Keratinocyte (primary cell): ENCODE data around the gene DCK. TPM values are rescaled to one million over a fixed set of nuclear protein-coding genes. Genes with fewer than 3 reads are reported as not detected.
"Not testable (repeated sequence)": the region's sequence is repeated elsewhere in the genome, so short reads cannot be mapped to it uniquely, and the experiment has no call there.

ENCODE experiments used
- DNase-seq: peaks from one replicate; pipeline ENCODE4 v3.0.0-alpha.2; 2011; ENCODE audit warnings: low read depth, missing footprints, low spot score
- FAIRE-seq: peaks from 2 replicates; lab custom pipeline; 2011; peaks lifted over from hg19 to GRCh38; lab: Jason Lieb, UNC
- H2AFZ ChIP-seq: 2 replicates; pipeline ENCODE4 v1.6.0; 2012; ENCODE audit warnings: low read length, control low read depth, inconsistent platforms; ENCODE audit not compliant: control insufficient read depth
- H3K27ac ChIP-seq: 2 replicates; pipeline ENCODE4 v1.5.1; 2011; ENCODE audit warnings: low read length; ENCODE audit not compliant: control insufficient read depth, insufficient read depth
- H3K27me3 ChIP-seq: 3 replicates; pipeline ENCODE4 v1.6.0; 2011; ENCODE audit warnings: low read length; ENCODE audit not compliant: control insufficient read depth, insufficient read depth; ENCODE audit errors: extremely low read depth
- H3K36me3 ChIP-seq, 2 experiments: 2 replicates in 1 of 2; 3 replicates in 1 of 2; pipeline ENCODE4 v1.5.1; 2011; ENCODE audit warnings: low read length in 2 of 2, mild to moderate bottlenecking in 1 of 2; ENCODE audit not compliant: control insufficient read depth in 2 of 2, insufficient read depth in 2 of 2; ENCODE audit errors: extremely low read depth in 1 of 2
- H3K4me1 ChIP-seq: 3 replicates; pipeline ENCODE4 v1.5.1; 2011; ENCODE audit warnings: low read length; ENCODE audit not compliant: control insufficient read depth, insufficient read depth; ENCODE audit errors: extremely low read depth
- H3K4me2 ChIP-seq: 3 replicates; pipeline ENCODE4 v1.6.0; 2011; ENCODE audit warnings: low read depth, low read length; ENCODE audit not compliant: control insufficient read depth, insufficient read depth; ENCODE audit errors: extremely low read depth
- H3K4me3 ChIP-seq, 3 experiments: fragments of 200-600 bp in 1 of 3; sonication (generic) in 1 of 3; 2 replicates in 2 of 3; 3 replicates in 1 of 3; pipeline ENCODE4 v1.5.1; 2011 to 2016; ENCODE audit warnings: low read length in 3 of 3, mild to moderate bottlenecking in 3 of 3, control low read depth in 2 of 3, inconsistent platforms in 1 of 3, low read depth in 1 of 3, mixed read lengths in 1 of 3, mixed run types in 1 of 3, moderate library complexity in 1 of 3; ENCODE audit not compliant: control insufficient read depth in 2 of 3, insufficient read depth in 2 of 3; ENCODE audit errors: extremely low read depth in 1 of 3
- H3K79me2 ChIP-seq: 2 replicates; pipeline ENCODE4 v1.6.0; 2012; ENCODE audit warnings: low read length; ENCODE audit not compliant: control insufficient read depth, insufficient read depth
- H3K9ac ChIP-seq: 3 replicates; pipeline ENCODE4 v1.6.0; 2011; ENCODE audit warnings: low read length; ENCODE audit not compliant: control insufficient read depth, insufficient read depth; ENCODE audit errors: extremely low read depth
- H3K9me1 ChIP-seq: 3 replicates; pipeline ENCODE4 v1.6.0; 2011; ENCODE audit warnings: low read length; ENCODE audit not compliant: control insufficient read depth, insufficient read depth; ENCODE audit errors: extremely low read depth
- H3K9me3 ChIP-seq: 2 replicates; pipeline ENCODE4 v1.5.1; 2012; ENCODE audit warnings: low read depth, low read length; ENCODE audit not compliant: control insufficient read depth
- H4K20me1 ChIP-seq: 3 replicates; pipeline ENCODE4 v1.6.0; 2011; ENCODE audit warnings: low read length; ENCODE audit not compliant: control insufficient read depth, insufficient read depth; ENCODE audit errors: extremely low read depth
- EZH2 ChIP-seq: IDR thresholded peaks from one replicate; pipeline ENCODE4 v1.6.1; 2012; ENCODE audit warnings: inconsistent platforms, mild to moderate bottlenecking, low read length, moderate library complexity
- dilution Hi-C: fragments of 300-500 bp; cut with MboI; formaldehyde crosslinking; loops from one replicate; pipeline ENCODE4 v1.7.0; 2020; ENCODE audit warnings: low sequenced_read_pairs; ENCODE audit not compliant: extremely low pct_ligation_motif_present
- polyA plus RNA-seq, 5 experiments: library from polyadenylated mRNA; depleted of rRNA in 3 of 5; stranded (reverse) in 3 of 5; stranded (forward) in 1 of 5; unstranded in 1 of 5; fragments of >200 nt; gene quantifications; 1 replicate in 1 of 5; 2 replicates in 3 of 5; 3 replicates in 1 of 5; pipeline versions ENCODE4 v1.2.1 to v1.2.3, GENCODE V29; 2011 to 2012; ENCODE audit warnings: missing spikeins in 2 of 5, low read depth in 1 of 5, low replicate concordance in 1 of 5
- TF ChIP-seq, protein P1 (sequence below), 3 experiments: IDR thresholded peaks in 1 of 3; conservative IDR thresholded peaks in 1 of 3; optimal IDR thresholded peaks in 1 of 3; 2 replicates in 2 of 3; 3 replicates in 1 of 3; pipeline versions ENCODE3 to v1.5.1; 2011; ENCODE audit warnings: low read length in 3 of 3, mild to moderate bottlenecking in 3 of 3, moderate library complexity in 2 of 3, control low read depth in 1 of 3, inconsistent platforms in 1 of 3; ENCODE audit not compliant: insufficient read depth in 2 of 3; ENCODE audit errors: extremely low read depth in 1 of 3

The DCK gene
- polyA plus RNA-seq, 1 donor (not counting 4 experiments of a cell fraction or from before 2014, with no cell fraction given): 11.3 TPM

DNA sequence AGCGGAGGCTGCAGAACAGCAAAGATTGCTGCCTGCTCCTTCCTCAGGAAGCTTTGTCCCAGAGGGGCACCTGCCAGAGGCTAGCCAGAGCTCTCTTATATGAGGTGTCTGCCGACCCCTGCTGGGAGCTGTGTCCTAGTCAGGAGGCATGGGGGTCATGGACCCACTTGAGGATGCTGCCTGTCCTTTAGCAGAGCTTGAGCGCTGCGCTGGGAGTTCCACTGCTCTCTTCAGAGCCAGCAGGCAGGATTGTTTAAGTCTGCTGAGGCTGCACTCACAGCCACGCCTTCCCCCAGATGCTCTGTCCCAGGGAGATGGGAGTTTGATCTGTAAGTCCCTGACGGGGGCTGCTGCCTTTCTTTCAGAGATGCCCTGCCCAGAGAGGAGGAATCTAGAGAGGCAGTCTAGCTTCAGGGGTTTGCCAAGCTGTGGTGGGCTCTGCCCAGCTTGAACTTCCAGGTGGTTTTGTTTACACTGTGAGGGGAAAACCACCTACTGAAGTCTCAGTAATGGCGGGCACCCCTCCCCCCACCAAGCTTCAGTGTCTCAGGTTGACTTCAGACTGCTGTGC is 10.9 kb downstream of the DCK start:
- DNase-seq: no peak
- dilution Hi-C loops: no loop called here
- no peak overlapping the region for H3K4me2 ChIP-seq
- H3K9ac ChIP-seq: no peak overlapping the region
- H3K27ac ChIP-seq: no peak overlapping the region
- FAIRE-seq: no peak
- H3K4me1 ChIP-seq: no peaks in the 10 kb centered on the region
- H3K9me1 ChIP-seq: no peaks in the 10 kb centered on the region
- no peaks in the 10 kb centered on the region for H4K20me1 ChIP-seq
- no peak overlapping the region for H2AFZ ChIP-seq
- H3K4me3 ChIP-seq: no peak overlapping the region
- no peaks in the 10 kb centered on the region for H3K9me3 ChIP-seq
- TF ChIP-seq, protein P1, sequence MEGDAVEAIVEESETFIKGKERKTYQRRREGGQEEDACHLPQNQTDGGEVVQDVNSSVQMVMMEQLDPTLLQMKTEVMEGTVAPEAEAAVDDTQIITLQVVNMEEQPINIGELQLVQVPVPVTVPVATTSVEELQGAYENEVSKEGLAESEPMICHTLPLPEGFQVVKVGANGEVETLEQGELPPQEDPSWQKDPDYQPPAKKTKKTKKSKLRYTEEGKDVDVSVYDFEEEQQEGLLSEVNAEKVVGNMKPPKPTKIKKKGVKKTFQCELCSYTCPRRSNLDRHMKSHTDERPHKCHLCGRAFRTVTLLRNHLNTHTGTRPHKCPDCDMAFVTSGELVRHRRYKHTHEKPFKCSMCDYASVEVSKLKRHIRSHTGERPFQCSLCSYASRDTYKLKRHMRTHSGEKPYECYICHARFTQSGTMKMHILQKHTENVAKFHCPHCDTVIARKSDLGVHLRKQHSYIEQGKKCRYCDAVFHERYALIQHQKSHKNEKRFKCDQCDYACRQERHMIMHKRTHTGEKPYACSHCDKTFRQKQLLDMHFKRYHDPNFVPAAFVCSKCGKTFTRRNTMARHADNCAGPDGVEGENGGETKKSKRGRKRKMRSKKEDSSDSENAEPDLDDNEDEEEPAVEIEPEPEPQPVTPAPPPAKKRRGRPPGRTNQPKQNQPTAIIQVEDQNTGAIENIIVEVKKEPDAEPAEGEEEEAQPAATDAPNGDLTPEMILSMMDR (optimal IDR thresholded peaks at IDR 0.05 in 1 of 3, IDR thresholded peaks at IDR 0.05 in 1 of 3, conservative IDR thresholded peaks at IDR 0.05 in 1 of 3; ENCODE audit: extremely low read depth in 1 of 3, insufficient read depth in 2 of 3, low read length in 3 of 3): no peak
- no peak for TF ChIP-seq EZH2
- H3K27me3 ChIP-seq: no peaks in the 10 kb centered on the region
- H3K79me2 ChIP-seq: peaks cover 17% of the 10 kb centered on the region
- H3K36me3 ChIP-seq: no peaks in the 10 kb centered on the region

DNA sequence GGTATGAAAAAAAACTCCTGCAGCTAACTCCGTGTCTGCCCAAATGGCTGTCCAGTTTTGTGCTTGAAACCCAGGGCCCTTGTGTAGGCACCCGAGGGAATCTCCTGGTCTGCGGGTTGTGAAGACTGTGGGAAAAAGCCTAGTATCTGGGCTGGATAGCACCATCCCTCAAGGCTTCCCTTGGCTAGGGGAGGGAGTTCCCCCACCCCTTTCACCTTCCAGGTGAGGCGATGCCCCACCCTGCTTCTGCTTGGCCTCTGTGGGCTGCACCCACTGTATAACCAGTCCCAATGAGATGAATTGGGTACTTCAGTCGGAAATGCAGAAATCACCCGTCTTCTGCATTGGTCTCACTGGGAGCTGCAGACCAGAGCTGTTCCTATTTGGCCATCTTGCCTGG is 11.6 kb downstream of the DCK start:
- H3K36me3 ChIP-seq, H3K9me1 ChIP-seq, H3K4me1 ChIP-seq, H3K9me3 ChIP-seq, dilution Hi-C loops, H3K4me2 ChIP-seq, H3K9ac ChIP-seq, H3K27me3 ChIP-seq, H4K20me1 ChIP-seq, DNase-seq, H2AFZ ChIP-seq, FAIRE-seq, H3K4me3 ChIP-seq, H3K27ac ChIP-seq: not testable (repeated sequence)
- peaks cover 15% of the 10 kb centered on the region for H3K79me2 ChIP-seq
